ENCODE data around the gene CIAO2A. TPM values are rescaled to one million over a fixed set of nuclear protein-coding genes. Genes with fewer than 3 reads are reported as not detected.

The CIAO2A gene
- polyA plus RNA-seq (2012; ENCODE audit: insufficient read depth, insufficient read length, low read depth) = 66.6 TPM

GRCh38 chr15:64093627-64094417 is at the start of gene CIAO2A:
Gene CIAO2A (minus strand): TSS chr15:64093838. CDS start chr15:64093768, 70 bp downstream.
- Histone ChIP-seq H3K9me3 (no peaks in the 10 kb centered on the region), H3K36me3 (peaks cover 3% of the 10 kb centered on the region), H3K27me3 (no peaks in the 10 kb centered on the region), H3K4me1 (peaks cover 8% of the 10 kb centered on the region), H3K4me3 (ENCODE audit: low read depth, low read length) (peak within 1 kb of the TSS; percentile 95)
- TF ChIP-seq, protein P1, sequence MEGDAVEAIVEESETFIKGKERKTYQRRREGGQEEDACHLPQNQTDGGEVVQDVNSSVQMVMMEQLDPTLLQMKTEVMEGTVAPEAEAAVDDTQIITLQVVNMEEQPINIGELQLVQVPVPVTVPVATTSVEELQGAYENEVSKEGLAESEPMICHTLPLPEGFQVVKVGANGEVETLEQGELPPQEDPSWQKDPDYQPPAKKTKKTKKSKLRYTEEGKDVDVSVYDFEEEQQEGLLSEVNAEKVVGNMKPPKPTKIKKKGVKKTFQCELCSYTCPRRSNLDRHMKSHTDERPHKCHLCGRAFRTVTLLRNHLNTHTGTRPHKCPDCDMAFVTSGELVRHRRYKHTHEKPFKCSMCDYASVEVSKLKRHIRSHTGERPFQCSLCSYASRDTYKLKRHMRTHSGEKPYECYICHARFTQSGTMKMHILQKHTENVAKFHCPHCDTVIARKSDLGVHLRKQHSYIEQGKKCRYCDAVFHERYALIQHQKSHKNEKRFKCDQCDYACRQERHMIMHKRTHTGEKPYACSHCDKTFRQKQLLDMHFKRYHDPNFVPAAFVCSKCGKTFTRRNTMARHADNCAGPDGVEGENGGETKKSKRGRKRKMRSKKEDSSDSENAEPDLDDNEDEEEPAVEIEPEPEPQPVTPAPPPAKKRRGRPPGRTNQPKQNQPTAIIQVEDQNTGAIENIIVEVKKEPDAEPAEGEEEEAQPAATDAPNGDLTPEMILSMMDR (IDR thresholded peaks at IDR 0.05; ENCODE audit: low read depth, low read length) = no peak
- DNase-seq = peak; percentile 95

DNA sequence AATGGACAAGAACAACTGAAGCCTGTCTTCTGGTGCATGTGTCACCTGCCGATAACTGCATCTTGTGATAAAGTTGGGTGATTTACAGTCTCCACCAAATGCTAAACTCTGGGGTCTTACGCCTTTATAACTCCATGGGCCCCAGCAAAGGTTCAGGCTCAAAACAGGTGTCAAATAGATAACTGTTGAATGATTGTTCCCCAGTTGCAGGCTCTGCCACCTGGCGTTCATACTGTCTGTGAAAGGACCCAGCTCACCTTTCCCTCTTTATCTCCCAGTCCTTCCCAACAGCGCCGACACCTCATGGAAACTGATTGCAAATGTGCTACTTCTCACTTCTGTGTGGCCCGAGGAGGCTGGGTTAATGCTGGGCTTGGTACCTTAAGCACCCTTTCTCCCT is 49.6 kb upstream of the CIAO2A start:
- peaks cover 11% of the 10 kb centered on the region for H3K4me1 ChIP-seq
- no peaks in the 10 kb centered on the region for H3K27me3 ChIP-seq
- DNase-seq = no peak
- no peak overlapping the region for H3K4me3 ChIP-seq (ENCODE audit: low read depth, low read length)
- peaks cover 12% of the 10 kb centered on the region; the same call in 1 of the 2 replicates for H3K36me3 ChIP-seq
- no peaks in the 10 kb centered on the region for H3K9me3 ChIP-seq
- TF ChIP-seq, protein P1 (IDR thresholded peaks at IDR 0.05; ENCODE audit: low read depth, low read length) = no peak

DNA sequence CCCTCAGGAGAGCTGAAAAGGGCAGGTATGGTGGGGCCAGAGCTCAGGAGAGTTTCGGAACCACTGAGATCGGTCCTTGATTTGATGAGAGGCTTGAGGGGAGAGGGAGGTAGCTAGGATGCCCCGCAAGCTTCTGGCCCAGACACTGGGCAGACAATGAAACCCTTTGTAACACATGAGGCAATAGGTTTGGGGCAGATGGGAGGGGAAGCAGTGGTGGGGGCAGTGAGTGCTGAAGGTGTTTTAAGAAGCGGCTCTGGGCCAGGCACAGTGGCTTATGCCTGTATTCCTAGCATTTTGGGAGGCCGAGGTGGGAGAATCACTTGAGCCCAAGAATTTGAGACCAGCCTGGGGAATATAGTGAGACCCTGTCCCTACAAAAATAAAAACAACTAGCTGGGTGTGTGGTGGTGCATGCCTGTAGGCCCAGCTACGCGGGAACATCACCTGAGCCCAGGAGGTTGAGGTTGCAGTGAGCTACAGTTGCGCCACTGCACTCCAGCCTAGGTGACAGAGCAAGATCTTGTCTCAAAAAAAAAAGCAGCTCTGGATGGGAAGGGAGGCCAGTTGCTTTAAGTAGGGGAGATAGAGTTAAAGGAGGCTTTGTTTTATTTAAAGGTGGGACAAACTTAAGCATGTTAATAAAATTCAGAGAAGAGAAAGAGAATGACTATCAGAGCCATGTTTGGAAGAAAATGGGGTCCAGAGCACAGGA is 48.3 kb upstream of the CIAO2A start:
- TF ChIP-seq, protein P1 (IDR thresholded peaks at IDR 0.05; ENCODE audit: low read depth, low read length) = no peak
- Histone ChIP-seq H3K4me1 (peaks cover 7% of the 10 kb centered on the region), H3K9me3 (no peaks in the 10 kb centered on the region), H3K4me3 (ENCODE audit: low read depth, low read length) (no peak overlapping the region), H3K27me3 (no peaks in the 10 kb centered on the region), H3K36me3 (peaks cover 23% of the 10 kb centered on the region)
- DNase-seq = no peak

DNA sequence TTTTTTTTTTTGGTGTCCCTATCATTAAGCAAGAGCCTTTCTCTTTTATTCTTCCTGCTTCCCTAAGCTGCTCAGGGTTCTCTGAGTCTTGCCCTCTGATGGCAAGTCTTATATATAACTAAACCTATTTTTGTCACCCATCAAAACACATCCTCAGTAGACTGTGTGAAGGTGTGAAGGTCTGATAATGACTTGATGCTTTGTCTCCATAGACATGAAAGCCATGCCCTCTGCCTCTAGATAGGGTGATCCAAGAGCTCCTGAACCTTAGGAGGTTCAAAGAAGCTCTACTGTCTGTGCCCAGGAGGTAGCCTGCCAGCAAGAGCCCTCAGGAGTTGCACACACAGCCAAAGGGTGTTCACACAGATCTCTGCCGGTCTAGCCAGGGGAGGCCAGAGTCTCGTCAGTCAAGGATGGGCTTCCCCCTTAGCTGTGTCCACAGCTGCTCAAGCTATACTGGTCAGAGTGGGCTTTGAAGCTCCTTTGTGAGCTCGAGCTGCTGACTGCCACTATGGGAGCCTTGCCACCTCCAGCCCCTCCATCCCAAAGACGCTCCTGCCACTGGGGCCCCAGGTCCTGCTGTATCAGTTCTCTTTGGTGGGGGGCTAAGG is 44.8 kb upstream of the CIAO2A start:
- Histone ChIP-seq H3K4me1 (peaks cover 14% of the 10 kb centered on the region), H3K9me3 (no peaks in the 10 kb centered on the region), H3K4me3 (ENCODE audit: low read depth, low read length) (no peak overlapping the region), H3K36me3 (peaks cover 45% of the 10 kb centered on the region), H3K27me3 (no peaks in the 10 kb centered on the region)
- TF ChIP-seq, protein P1 (IDR thresholded peaks at IDR 0.05; ENCODE audit: low read depth, low read length) = no peak
- no peak for DNase-seq

DNA sequence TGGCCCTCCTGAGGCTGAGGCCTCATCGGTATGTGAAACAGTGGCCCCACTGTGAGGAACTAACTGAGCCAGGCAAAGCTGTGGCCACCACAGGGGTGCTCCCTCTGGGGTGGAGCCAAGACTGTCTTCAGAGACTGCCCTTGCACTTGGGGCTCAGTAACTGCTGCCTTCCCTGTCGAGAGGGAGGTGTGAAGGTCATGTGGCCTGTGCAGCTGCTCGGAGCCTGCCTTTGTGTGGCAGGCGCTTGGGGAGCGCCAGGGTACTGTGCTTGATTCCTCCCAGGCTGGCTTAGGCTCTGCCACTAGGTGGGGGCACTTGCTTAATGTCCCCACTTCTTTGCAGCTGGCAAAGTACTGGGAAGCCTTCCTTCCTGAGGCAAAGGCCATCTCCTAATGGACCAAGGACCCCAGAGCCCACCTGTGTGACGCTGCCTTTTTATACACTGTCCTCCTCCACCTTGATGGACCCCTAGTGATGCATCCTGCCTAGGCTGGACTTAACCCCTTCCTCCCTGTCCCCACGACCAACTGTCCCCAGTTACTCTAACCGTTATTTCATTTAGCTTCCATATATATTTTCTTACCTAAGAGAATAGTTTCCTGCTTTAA is 43.7 kb upstream of the CIAO2A start:
- TF ChIP-seq, protein P1 (IDR thresholded peaks at IDR 0.05; ENCODE audit: low read depth, low read length) = no peak
- peaks cover 14% of the 10 kb centered on the region for H3K4me1 ChIP-seq
- no peak for DNase-seq
- peaks cover 56% of the 10 kb centered on the region for H3K36me3 ChIP-seq
- no peaks in the 10 kb centered on the region for H3K9me3 ChIP-seq
- H3K4me3 ChIP-seq (ENCODE audit: low read depth, low read length) = no peak overlapping the region
- H3K27me3 ChIP-seq = no peaks in the 10 kb centered on the region

Data from BE2C (cell line).